Neural cell (in vitro differentiated cells): ENCODE results near the gene MUC15.

Experiments
- CTCF ChIP-seq: fragments of 450-650 bp; IDR thresholded peaks from 2 replicates; pipeline ENCODE4 v1.5.1; 2014; ENCODE audit warnings: antibody characterized with exemption, mild to moderate bottlenecking, moderate library complexity; ENCODE audit not compliant: poor library complexity, severe bottlenecking
- EZH2 ChIP-seq: fragments of 200-600, 300-800 bp; shearing (Covaris generic), sonication (generic); IDR thresholded peaks from 2 replicates; pipeline ENCODE4 v1.6.1; 2014; ENCODE audit warnings: antibody characterized with exemption, low read length, borderline replicate concordance, mild to moderate bottlenecking; ENCODE audit not compliant: insufficient read depth, poor library complexity, severe bottlenecking

- TF ChIP-seq CTCF (no peak), EZH2 (no peak)
Measured at GRCh38 chr11:26620282-26621045, 48.4 kb upstream of the MUC15 start.
